AG10803 (cell line): ENCODE data around the gene BGN.
A peak's percentile ranks its signal among the peaks of the same experiment; 100 is the strongest.

ENCODE experiments used
- DNase-seq: peaks from one replicate; pipeline ENCODE4 v3.0.0; 2010; ENCODE audit warnings: low read depth
- H3K4me3 ChIP-seq: 2 replicates; pipeline ENCODE4 v1.5.1; 2011; ENCODE audit warnings: mild to moderate bottlenecking, low read length, control low read depth
- TF ChIP-seq, protein P1 (sequence below): conservative IDR thresholded peaks from 2 replicates; pipeline ENCODE4 v1.5.1; 2011; ENCODE audit warnings: mild to moderate bottlenecking, low read length, control low read depth, inconsistent platforms

BGN gene

DNA sequence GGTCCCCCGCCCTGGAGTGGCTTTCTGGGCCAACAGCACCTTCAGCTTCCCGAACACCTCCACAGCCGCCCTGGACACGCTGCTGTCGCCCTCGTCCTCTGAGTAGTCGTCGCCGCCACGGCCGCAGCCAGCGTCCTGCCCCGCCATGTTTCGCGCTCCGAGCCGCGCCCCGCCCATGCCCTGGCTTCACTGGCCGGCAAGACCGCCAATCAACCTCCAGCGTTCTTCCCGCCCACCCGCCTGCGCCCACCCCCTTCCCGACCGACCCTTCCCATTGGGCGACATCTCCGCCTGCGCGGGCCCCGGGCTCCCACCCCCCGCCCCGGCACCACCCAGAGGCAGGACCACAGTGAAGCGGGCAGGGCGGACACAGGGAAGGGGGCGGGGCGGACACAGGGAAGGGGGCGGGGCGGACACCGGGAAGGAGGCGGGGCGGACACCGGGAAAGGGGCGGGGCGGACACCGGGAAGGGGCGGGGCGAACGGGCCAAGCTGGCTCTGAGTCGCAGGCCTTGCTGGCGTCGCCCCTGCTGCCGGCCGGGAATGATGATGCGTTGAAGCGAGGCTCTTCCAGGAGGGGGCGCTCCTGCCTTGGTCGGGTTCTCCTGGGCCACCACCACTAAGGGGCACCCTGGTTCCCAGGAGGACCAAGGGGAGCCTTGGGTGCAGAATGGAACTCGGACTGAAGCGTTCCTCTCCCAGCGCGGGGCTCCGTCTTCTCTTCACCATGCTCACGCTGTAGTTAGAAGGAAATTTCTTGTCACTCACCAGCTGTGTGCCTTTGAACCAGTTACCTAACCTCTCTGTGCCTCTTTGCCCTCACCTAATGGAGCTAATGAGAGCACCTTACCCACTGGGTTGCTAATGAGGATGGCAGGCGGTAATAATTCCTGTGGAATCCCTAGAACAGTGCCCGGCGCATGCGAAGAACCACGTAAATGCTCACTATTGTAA lies 24.1 kb upstream of the BGN start, which contains the start of gene HAUS7:
Gene HAUS7 (minus strand): TSS at position 166 of the 953 bp plus-strand sequence. CDS start 19 bp downstream, at position 147.
- peak; percentile 88 for DNase-seq
- TF ChIP-seq, protein P1, sequence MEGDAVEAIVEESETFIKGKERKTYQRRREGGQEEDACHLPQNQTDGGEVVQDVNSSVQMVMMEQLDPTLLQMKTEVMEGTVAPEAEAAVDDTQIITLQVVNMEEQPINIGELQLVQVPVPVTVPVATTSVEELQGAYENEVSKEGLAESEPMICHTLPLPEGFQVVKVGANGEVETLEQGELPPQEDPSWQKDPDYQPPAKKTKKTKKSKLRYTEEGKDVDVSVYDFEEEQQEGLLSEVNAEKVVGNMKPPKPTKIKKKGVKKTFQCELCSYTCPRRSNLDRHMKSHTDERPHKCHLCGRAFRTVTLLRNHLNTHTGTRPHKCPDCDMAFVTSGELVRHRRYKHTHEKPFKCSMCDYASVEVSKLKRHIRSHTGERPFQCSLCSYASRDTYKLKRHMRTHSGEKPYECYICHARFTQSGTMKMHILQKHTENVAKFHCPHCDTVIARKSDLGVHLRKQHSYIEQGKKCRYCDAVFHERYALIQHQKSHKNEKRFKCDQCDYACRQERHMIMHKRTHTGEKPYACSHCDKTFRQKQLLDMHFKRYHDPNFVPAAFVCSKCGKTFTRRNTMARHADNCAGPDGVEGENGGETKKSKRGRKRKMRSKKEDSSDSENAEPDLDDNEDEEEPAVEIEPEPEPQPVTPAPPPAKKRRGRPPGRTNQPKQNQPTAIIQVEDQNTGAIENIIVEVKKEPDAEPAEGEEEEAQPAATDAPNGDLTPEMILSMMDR: peak; percentile 69
- peak within 1 kb of the TSS; percentile 59 for H3K4me3 ChIP-seq

DNA sequence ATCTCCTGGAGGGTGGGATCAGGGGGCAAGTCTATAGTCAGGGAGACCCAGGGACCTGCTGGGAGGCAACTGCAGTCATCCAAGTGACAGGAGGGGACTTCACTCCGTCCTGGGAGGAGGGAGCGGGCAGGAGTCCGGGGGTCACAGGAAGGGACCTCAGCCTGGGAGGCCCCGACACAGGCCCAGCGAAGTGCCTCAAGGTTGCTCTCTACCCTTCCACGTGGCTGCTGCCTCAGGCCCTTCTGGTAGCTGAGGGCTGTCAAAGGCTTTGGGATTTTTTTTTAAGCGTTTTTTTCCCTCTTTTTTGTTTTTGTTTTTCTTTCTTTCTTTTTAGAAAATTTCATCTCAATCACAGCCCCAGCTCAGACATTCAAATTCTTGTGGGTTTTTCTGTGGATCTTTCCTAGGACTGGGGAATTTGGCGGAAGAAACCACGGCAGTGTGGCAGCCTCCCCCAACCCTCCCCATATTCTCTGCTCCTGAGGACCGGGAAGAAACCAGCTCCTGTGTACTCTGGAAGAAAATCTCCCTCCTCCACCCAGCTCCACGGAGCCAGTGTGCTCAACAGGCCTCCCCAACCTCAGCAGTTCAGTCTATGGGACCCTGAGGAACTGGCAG lies 23.0 kb upstream of the BGN start:
- DNase-seq: peak; percentile 68
- TF ChIP-seq, protein P1: no peak
- no peak overlapping the region for H3K4me3 ChIP-seq

DNA sequence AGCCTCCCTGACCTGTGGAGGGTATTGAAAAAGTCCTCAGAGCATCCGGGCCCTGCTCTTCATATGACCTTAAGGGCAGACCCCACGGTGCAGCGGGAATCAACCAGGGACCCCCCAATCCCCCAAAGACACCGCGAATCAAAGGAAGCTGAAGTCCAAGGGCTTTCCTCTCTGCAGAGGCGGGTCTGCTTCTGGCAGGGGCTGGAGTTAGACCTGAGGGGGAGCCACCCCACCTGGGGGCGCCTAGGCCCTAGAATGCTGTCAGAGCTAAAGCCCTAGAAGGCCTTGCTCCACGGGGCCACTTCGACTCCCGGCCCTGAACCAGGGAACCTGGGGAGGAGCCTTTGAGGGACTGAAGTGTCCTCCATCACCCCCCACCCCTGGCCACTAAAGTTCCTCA lies 21.7 kb upstream of the BGN start:
- H3K4me3 ChIP-seq: no peak overlapping the region
- TF ChIP-seq, protein P1: no peak
- no peak for DNase-seq

DNA sequence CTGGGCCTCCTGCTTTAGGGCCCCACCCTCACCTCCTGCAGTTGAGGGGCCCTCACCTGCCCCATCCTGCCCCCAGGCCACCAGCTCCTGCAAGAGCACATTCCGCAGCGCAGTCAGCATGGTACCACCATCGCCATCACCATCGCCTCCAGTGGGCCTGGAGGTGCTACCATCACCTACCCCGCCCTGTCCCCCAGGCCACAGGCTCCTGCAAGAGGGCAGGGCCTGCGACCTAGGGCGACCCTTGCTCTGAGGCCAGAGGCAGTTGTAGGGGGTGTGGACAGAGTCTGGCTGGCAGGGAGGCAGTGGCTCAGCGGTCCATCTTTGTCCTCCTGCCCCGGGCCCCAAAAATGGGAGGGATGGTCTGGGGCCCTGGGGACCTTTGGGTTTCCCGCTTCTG lies 20.5 kb upstream of the BGN start:
- H3K4me3 ChIP-seq: no peak overlapping the region
- DNase-seq: no peak
- TF ChIP-seq, protein P1: no peak

DNA sequence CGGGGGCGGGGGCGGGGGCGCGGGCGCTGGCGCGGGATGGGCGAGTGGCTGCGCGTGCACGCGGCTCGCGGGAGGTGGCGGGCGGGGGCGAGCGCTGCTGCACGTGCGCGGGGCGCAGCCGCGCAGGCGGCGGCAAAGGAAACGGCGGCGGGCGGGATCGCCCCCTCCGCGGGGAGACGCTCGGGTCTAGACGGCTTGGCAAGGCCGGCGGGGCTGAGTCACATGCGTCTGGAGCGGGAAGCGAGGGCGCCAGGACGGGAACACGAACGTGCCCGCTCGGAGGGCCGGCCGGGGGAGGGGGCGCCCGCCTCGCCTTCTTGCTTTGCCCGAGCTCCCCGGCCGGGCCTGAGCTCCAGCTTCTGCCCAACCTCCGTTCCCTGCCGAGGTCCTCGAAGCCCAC lies 20.1 kb upstream of the BGN start:
- H3K4me3 ChIP-seq: no peak overlapping the region

DNA sequence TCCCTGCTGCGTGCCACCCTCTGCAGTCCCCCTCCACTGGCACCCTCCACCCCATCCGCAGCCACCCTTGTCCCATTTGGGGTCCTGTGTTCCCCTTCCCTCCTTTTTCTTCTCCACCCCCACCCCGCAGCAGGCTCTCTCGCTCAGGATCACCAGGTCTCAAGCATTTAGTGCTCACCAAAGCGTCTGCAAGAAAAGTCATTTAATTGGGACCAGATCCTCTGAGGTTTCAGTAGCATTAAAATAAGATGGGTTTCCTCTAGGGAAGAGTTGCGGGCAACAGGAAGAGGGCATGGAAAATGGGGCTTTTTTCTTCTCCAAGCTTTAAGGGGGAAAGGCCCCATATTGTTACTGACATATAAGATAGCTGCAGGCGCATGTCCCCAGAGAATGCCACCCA lies 19.5 kb upstream of the BGN start:
- DNase-seq: no peak
- no peak overlapping the region for H3K4me3 ChIP-seq
- TF ChIP-seq, protein P1: no peak

More for the DNA sequence above, 20.1 kb upstream of the BGN start:
- TF ChIP-seq, protein P1: no peak
- peak; percentile 57 for DNase-seq
